SU-DHL-6 (cell line): ENCODE measurements around the gene RAB43.

Experiments
- H2AFZ ChIP-seq: fragments of 200-600 bp; sonication (generic); 2 replicates; pipeline ENCODE4 v1.6.1; 2014; ENCODE audit warnings: low read depth, mild to moderate bottlenecking, moderate library complexity, mixed read lengths, antibody characterized with exemption, low read length; ENCODE audit not compliant: severe bottlenecking
- H3F3A ChIP-seq: fragments of 200-600 bp; shearing (Covaris generic); 2 replicates; pipeline ENCODE4 v1.6.0; 2016; ENCODE audit warnings: antibody characterized with exemption, mild to moderate bottlenecking; ENCODE audit not compliant: insufficient read depth
- H3K27ac ChIP-seq: fragments of 200-600 bp; sonication (generic); 2 replicates; pipeline ENCODE4 v1.5.1; 2016; ENCODE audit warnings: low read depth, mild to moderate bottlenecking, low read length, moderate library complexity, mixed read lengths
- H3K27me3 ChIP-seq: fragments of 200-600 bp; sonication (generic), shearing (Covaris generic); 2 replicates; pipeline ENCODE4 v1.6.0; 2014; ENCODE audit warnings: mild to moderate bottlenecking, low read length
- H3K36me3 ChIP-seq: fragments of 200-600 bp; sonication (generic); 2 replicates; pipeline ENCODE4 v1.6.1; 2014; ENCODE audit warnings: mild to moderate bottlenecking, low read length, mixed read lengths
- H3K4me2 ChIP-seq: fragments of 300-600, 200-600 bp; shearing (Covaris generic), sonication (generic); 2 replicates; pipeline ENCODE4 v1.6.0; 2014; ENCODE audit warnings: low read length, low read depth, mild to moderate bottlenecking; ENCODE audit not compliant: poor library complexity, severe bottlenecking
- H3K4me3 ChIP-seq: fragments of 200-600 bp; sonication (generic); 2 replicates; pipeline ENCODE4 v1.5.1; 2014; ENCODE audit warnings: antibody characterized with exemption, low read length, mild to moderate bottlenecking, mixed read lengths; ENCODE audit not compliant: insufficient read depth, poor library complexity, severe bottlenecking
- H3K79me2 ChIP-seq: fragments of 200-600 bp; sonication (generic); 2 replicates; pipeline ENCODE4 v1.6.1; 2014; ENCODE audit warnings: mild to moderate bottlenecking, low read length, moderate library complexity; ENCODE audit not compliant: insufficient read depth
- H3K9ac ChIP-seq: fragments of 200-600 bp; sonication (generic); 2 replicates; pipeline ENCODE4 v1.7.0; 2014; ENCODE audit warnings: mild to moderate bottlenecking, low read length
- H3K9me2 ChIP-seq: fragments of 200-600 bp; sonication (generic); replicated peaks from 2 replicates; pipeline ENCODE4 v1.6.1; 2014; ENCODE audit warnings: low read length; ENCODE audit not compliant: insufficient read depth
- H3K9me3 ChIP-seq: fragments of 200-600 bp; sonication (generic); 2 replicates; pipeline ENCODE4 v1.6.1; 2014; ENCODE audit warnings: low read length, mixed read lengths; ENCODE audit not compliant: insufficient read depth
- H4K20me1 ChIP-seq: fragments of 200-600 bp; sonication (generic); 2 replicates; pipeline ENCODE4 v1.6.1; 2014; ENCODE audit warnings: low read depth, mild to moderate bottlenecking, antibody characterized with exemption, low read length, moderate library complexity, mixed read lengths
- CTCF ChIP-seq: fragments of 200-600 bp; sonication (generic); IDR thresholded peaks from one replicate; pipeline ENCODE4 v1.5.1; 2017; ENCODE audit warnings: antibody characterized with exemption, mild to moderate bottlenecking, low read length, moderate library complexity; ENCODE audit not compliant: insufficient read depth, poor library complexity, severe bottlenecking
- EZH2phosphoT487 ChIP-seq: fragments of 200-600 bp; sonication (generic), shearing (Covaris generic); conservative IDR thresholded peaks from 2 replicates; pipeline ENCODE4 v1.6.1; 2018; ENCODE audit warnings: mild to moderate bottlenecking, antibody characterized with exemption, low read length, moderate library complexity, mixed read lengths

The RAB43 gene

GRCh38 chr3:129107793-129108192 lies 13.8 kb downstream of the RAB43 start:
- TF ChIP-seq EZH2phosphoT487: no peak
- H3K36me3 ChIP-seq: no peaks in the 10 kb centered on the region
- no peaks in the 10 kb centered on the region for H3K79me2 ChIP-seq
- no peak overlapping the region for H2AFZ ChIP-seq
- H3K9me2 ChIP-seq: no peaks in the 10 kb centered on the region
- no peaks in the 10 kb centered on the region for H3K9me3 ChIP-seq
- no peaks in the 10 kb centered on the region for H3K27me3 ChIP-seq
- H3F3A ChIP-seq: no peaks in the 10 kb centered on the region
- H3K27ac ChIP-seq: no peak overlapping the region
- H3K4me2 ChIP-seq: no peak overlapping the region
- no peaks in the 10 kb centered on the region for H4K20me1 ChIP-seq
- no peak overlapping the region for H3K9ac ChIP-seq
- H3K4me3 ChIP-seq: no peak overlapping the region

DNA sequence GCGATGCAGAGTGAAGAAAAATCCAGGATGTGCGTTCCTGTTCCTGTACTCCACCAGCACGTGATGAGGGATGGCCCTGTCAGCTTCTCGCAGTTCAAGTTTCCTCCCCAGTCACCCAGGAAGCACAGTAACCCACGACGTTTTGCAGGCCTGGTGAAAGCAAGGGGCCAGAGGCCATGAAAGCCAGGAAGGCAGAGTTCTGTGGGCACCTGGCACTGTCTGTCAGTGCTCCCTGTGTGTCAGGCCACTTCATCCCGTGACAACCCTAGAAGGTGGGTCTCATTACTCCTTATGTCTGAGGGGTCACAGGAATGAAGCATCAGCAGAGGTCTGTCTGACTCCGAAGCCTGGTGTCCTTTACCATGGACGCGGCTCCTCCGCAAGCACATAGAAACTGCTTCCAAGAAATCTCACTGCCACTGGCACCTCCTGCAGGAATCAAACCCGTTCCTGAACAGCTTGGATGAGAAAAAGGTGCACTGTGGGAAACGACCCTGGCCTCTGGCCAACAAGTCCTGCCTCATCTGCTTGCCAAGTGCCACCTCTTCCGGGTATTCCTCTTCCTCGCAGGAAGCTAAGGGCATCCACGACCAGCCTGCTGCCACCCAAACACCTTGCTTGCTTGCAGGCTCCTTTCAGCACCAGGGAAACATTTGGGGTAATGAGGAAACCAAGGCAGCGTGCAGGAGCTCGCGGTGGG lies 14.6 kb downstream of the RAB43 start:
- H3K4me2 ChIP-seq: no peak overlapping the region
- H3K36me3 ChIP-seq: no peaks in the 10 kb centered on the region
- no peaks in the 10 kb centered on the region for H4K20me1 ChIP-seq
- no peak overlapping the region for H3K4me3 ChIP-seq
- no peak overlapping the region for H3K9ac ChIP-seq
- no peaks in the 10 kb centered on the region for H3K9me2 ChIP-seq
- no peaks in the 10 kb centered on the region for H3K27me3 ChIP-seq
- no peaks in the 10 kb centered on the region for H3K9me3 ChIP-seq
- no peaks in the 10 kb centered on the region for H3K79me2 ChIP-seq
- H2AFZ ChIP-seq: no peak overlapping the region
- no peak overlapping the region for H3K27ac ChIP-seq
- TF ChIP-seq EZH2phosphoT487 (no peak), CTCF (no peak)
- H3F3A ChIP-seq: no peaks in the 10 kb centered on the region

DNA sequence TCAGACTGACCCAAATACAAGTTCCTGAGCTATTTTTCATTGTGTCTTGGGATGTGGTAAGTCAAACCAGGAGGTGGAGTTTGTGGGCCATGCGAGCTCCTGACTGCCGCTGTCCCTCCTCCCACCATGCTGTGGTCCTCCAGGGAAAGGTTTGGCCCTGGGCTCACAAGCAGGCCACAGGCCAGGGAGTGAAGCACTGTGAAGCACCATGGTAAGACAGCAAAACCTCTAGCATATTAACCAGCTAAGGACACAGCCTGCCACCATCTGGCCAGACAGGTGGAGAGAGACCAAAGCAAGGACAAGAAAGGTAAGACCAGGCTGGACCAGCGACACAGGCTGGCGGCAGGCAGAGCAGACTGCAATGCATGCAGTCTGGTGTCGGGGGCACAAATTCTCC lies 15.3 kb downstream of the RAB43 start:
- TF ChIP-seq CTCF: no peak
- no peak for TF ChIP-seq EZH2phosphoT487
- no peaks in the 10 kb centered on the region for H3F3A ChIP-seq
- no peak overlapping the region for H3K27ac ChIP-seq
- H3K9me2 ChIP-seq: no peaks in the 10 kb centered on the region
- H3K9ac ChIP-seq: no peak overlapping the region
- H3K4me2 ChIP-seq: no peak overlapping the region
- no peak overlapping the region for H2AFZ ChIP-seq
- no peaks in the 10 kb centered on the region for H3K36me3 ChIP-seq
- no peaks in the 10 kb centered on the region for H3K27me3 ChIP-seq
- no peaks in the 10 kb centered on the region for H4K20me1 ChIP-seq
- H3K9me3 ChIP-seq: no peaks in the 10 kb centered on the region
- H3K79me2 ChIP-seq: no peaks in the 10 kb centered on the region
- no peak overlapping the region for H3K4me3 ChIP-seq

- Histone ChIP-seq H3K79me2 (no peaks in the 10 kb centered on the region), H3K4me3 (no peak overlapping the region), H3F3A (no peaks in the 10 kb centered on the region), H3K36me3 (no peaks in the 10 kb centered on the region), H3K9me3 (no peaks in the 10 kb centered on the region), H3K9ac (no peak overlapping the region), H3K9me2 (no peaks in the 10 kb centered on the region), H3K27ac (no peak overlapping the region), H3K27me3 (no peaks in the 10 kb centered on the region), H3K4me2 (no peak overlapping the region), H2AFZ (no peak overlapping the region), H4K20me1 (no peaks in the 10 kb centered on the region)
- TF ChIP-seq CTCF: no peak
- TF ChIP-seq EZH2phosphoT487: no peak
These were observed 15.7 kb downstream of the RAB43 start for GRCh38 chr3:129105862-129106261.
